CD4-positive, alpha-beta T cell treated with Interleukin-6 for 4 hours (primary cell): ENCODE results near the gene C1orf232.

Experiments used
- DNase-seq: peaks from one replicate; pipeline ENCODE4 v3.0.0-alpha.2; 2020; ENCODE audit warnings: mixed read lengths

The C1orf232 gene

DNA sequence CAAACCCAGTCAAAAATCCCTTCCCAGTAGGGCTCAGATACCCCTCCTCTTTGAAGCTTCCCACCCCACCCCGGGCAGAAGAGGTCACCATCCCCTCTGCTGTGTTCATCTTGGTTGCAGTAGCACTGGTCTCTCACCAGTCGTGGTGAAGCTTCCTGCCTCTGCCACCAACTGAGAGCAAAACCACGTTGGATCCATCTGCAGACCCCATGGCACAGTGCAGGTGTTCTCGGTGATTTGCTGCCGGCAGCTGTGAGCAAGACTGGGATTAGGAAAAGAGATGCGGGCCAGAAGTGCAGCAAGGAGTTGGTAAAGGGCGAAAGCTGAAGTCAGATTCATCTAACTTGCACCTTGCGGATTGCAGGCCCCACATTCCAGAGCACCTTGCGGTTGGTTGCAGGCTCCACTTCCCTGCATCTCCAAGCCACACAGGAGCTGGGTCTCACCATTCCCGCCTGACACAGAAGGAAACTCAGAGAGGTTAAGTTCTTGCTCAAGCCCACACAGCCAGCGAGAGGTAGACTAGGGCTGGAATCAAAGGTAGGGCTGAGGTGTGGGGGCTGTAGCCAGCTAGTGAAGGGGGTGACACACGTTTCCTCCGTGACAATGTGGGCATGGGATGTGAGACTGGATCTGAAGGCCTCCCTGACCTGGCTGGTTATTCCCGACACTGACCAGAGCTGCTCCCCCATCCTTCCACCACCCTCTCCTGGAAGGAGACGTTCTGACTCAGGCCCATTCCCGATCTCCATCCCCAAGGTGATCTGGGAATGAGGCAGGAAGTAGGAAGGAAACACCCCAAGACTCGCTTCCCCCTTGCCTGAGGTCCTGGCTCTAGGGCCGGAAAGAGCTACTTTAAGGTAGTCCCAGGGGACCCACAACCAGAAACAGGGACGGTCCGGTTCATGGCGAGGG lies 13.1 kb downstream of the C1orf232 start:
- DNase-seq, result no peak

DNA sequence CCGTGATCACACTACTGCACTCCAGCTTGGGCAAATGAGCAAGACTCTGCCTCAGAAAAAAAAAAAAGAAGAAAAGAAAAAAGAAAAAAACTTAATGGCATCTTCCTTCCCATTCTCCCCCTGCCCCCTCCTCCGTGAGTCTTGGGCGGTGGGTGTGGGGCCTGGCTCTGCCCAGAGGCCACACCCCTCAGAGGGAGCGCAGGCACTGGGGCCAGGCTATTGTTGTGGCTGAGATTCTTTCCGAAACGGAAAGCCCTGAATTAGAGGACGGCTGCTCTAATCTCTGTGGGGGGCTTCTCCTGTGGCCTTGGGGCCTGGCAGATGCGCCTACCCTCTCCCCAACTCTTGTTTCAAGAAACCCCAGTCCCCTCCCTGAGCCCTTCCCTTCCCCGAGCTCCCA lies 14.0 kb downstream of the C1orf232 start:
- no peak for DNase-seq

DNA sequence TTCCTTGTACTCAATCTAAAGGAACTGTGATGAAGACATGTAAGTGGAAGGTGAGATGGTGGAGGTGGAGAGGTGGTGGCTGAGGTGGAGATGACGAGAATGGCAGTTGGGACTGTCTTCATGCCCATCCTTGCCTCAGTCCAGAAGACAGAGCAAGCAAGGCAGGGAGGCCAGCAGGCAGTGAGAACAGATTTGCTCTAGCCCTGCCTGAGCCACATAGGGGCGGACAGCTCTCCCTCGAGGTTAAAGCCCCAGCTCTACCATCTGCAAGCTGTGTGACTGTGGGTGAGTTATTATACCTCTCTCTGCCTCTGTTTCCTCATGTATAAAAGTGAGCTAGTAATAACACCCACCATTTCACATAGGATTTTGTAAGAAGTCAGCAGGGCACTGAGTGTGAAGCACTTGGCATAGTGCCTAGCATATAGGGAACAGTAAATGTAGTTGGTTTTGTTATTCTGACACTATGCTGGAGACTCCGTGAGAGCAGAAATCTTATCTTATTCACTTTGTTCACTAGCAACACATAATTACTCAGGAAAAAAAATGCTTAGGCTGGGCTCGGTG lies 14.7 kb downstream of the C1orf232 start:
- no peak for DNase-seq

DNA sequence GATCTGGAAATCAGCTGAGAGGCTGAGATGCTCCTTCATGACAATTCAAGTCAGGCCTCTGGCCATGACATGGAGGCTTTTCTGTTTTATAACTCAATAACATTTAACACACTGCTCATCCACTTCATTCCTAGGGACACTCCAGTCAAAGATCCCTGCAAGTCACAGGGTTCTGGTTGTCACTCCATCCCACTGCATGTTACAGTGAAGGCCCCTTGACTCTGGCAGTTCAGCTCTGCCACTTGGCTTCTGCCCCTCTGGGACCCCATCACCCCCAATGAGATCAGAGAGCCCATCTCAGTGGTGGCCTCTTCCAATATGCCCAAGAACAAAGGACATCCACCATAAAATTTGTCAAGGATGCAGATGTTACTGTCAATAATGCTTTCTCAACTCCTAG lies 19.9 kb downstream of the C1orf232 start:
- no peak for DNase-seq

DNA sequence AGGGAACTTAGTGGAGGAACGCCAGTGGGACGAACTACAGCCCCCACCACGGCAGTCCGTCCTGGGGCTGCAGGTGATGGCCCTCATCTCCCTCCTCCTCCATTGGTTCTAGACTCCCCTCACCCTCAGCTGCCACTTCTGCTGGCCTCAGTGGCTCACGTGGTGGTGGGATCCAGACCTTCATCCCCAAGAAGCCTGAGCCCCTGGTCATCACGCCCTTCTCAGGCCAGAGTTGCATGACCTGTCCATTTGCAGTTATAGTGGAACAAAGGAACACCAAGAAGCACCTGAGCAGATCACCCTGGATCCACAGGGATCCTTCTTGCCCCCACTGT lies 22.8 kb downstream of the C1orf232 start:
- no peak for DNase-seq

DNA sequence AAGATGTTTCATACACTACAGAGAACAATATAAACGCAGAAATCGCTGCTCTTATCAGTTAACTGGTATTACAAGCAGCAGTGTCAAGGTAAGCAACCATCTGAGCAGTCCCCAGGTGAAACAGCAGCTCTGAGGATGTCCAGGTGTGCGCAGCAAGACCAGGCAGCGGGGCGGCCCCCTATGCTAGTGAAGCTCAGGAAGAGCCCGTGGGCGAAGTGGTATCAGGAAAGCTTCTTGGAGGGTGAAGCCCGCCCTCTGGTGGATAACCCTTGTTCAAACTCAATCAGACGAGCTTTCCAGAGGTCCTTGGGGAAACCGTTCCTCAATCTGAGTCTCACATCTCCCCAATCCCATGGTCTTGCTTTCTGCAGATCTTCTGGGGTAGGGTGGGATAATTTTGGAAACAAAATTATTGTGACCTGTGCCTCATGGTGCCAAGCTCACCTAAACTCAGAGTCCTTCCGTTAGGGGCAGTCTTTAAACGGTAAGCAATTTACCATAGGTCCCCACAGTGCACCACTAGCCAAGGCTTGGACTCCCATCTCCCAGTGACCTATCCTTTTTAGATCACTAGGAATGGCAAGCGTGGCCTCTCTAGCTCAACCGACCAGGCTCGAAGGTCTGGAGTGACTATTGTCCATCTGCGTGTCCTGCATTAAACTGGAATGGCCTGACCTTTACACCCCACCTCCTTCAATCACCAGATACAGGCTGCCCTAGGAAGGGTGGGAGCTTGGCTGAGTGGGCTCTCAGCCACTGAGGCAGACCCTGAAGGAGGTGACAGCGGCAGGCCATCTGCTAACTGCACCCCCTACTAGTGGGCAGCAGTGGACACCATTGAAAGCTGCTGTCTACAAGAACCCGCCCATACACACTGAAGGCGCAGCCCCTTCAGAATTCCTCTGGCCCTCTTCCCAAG lies 23.5 kb downstream of the C1orf232 start:
- peak; percentile 89 for DNase-seq

DNA sequence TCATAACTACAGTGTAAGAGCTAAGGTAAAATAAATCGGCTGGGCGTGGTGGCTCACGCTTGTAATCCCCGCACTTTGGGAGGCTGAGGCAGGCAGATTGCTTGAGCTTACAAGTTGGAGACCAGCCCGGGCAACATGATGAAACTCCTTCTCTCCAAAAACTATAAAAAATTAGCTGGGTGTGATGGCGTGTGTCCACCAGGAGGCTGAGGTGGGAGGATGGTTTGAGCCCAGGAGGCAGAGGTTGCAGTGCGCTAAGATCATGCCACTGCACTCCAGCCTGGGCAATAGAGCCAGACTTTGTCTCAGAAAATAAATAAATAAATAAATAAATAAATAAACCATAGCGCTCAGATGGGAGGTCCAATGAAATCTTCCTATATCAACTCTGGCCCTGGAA lies 26.6 kb downstream of the C1orf232 start:
- DNase-seq, result no peak

DNA sequence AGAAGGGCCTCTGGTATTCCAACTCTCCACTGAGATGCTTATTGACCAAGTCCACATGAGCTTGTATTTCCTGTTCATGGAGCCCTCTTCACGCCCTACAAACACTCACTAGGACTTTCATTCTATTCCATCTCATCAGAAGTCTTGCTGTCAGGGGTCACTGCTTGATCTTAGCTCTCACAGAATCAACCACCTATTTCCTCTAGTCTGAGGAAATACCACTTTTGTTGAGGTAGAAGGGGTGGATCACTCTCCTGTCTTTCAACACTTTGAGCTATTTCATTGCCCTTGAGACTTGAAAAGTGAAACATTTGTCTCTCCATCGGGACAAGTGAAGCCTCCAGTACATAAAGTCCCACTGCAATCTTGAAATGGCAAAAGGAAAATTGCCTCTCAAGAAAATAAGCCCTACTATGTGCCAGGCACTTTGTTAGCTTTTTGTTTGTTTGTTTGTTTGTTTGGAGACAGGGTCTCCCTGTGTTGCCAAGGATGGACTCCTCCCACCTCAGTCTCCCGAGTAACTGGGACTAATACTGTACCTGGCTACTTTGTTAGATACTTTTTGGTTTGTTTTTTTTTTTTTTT lies 29.7 kb downstream of the C1orf232 start:
- no peak for DNase-seq

DNA sequence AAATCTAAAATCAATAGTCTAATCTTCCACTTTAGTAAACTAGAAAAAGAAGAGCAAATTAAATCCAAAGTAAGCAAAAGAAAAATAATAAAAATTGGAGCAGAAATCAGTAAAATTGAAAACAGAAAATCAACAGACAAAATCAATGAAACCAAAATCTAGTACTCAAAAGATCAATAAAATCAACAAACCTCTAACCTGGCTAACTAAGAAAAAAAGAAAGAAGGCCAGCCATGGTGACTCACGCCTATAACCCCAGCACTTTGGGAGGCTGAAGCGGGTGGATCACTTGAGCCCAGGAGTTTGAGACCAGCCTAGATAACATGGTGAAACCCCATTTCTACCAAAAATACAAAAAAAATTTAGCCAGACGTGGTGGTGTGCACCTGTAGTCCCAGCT lies 34.3 kb downstream of the C1orf232 start:
- DNase-seq, result no peak

DNA sequence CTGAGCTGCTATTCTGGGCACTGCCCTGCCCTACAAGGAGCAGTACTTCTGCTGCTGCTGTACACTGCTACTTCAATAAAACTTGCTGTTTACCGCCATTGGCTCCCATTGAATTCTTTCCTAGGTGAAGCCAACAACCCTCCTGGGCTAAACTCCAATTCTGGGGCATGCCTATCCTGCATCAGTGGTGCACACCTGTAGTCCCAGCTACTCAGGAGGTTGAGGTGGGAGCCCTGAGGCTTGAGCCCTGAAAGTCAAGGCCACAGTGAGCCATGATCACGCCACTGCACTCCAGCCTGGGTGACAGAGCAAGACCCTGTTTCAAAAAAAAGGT lies 36.0 kb downstream of the C1orf232 start:
- no peak for DNase-seq

DNA sequence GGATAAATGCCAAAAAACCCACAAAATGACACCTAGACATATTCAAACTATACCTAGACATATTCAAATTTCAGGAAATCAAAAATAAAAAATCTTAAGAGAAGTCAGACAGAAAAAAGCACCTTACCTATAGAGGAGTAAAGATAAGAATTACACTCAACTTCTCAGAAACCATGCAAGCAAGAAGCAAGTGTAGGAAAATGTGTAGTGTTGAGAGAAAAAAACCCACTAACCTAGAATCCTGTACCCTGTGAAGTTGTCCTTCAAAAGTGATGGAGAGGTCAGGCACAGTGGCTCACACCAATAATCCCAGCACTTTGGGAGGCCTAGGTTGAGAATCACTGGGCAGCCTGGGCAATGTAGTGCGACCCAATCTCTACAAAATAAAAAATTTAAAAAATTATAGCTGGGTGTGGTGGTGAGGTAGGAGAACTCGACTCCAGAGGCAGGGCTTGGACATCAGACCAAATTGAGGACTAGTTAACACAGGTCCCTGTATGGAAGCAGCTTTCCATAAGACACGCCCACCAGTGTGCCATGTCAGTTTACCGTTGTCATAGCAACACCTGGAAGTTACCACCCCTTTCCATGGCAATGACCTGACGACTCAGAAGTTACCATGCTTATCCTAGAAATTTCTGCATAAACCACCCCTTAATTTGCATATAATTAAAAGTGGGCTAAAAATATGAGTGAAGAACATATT lies 36.5 kb downstream of the C1orf232 start:
- DNase-seq, result no peak

DNA sequence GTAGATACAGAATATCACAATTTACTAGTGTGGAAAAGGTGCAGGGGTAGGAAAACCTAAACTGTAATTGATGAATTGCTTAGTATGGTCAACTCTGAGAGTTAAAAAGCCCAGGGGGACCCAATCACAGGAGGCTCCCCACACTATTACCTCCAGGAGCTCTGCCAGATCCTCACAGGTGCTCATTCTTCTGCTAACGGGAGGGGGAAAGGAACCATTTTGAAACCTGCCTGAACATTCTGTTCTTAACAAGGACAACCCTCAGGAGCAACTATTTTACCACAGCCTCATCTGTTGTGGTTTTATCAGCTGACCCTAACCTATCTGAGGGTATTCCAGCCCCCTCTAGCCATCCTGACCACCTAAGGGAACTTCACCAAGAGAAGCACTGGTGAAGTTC lies 38.1 kb downstream of the C1orf232 start:
- no peak for DNase-seq

DNA sequence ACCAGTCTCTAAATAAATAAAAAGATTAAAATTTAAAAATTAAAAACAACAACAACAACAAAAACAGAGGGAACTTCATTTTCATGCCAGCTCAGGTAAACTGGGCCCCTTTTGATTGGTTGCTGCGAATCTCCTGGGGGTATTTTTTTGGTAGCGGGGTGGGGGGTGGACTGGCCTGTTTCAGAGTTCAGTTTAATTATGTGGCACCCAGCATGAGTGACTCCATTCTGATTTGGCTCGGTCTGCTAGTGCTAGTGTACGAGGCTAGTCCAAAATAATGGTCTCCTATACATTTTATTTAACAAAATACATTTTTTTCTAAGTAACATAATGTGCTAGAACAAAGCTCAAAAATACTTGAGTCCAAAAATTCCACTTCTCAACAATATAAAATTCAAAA lies 39.0 kb downstream of the C1orf232 start:
- DNase-seq, result no peak

DNA sequence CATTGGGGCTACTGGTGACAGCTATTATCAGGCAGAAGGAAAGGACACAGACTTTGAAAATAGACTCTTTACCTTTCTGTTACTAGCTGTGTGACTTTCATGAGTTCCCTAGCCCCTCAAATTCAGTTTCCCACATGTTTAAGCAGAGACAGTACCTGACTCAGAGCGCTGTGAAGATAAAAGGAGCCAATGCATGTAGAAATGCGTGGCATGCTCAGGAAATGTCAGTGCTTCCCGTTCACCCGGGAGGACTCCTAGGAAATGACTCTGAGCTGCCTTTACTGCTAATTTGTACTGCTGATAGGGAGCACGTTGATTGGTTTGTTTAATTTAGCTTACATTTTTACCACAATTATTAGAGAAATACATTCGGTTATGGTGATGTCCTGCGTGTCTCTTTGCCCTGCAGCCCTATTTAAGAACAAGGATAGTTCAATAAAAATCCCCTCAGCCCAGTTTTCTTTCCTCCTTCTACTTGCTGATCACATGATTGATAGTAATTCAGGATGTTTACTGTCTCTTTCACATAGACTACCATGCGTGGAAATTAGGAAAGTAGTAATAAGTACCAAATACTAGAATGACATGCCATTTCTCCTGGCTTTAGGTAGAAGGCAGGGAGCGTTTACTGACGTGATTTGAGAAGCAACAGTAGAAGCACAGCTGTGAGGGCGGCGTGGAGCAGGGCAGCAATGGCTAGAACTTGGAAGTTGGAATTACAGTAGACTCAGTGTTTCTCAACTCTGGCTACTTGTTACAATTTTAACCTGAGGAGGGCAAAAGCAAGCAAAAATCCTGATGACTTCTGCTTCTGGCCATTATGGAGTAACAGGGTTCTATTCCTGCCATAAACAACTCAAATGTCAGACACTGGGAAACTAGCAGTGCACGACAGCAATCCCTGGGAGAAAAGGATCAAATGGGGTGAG lies 41.3 kb downstream of the C1orf232 start:
- peak; percentile 45 for DNase-seq

DNA sequence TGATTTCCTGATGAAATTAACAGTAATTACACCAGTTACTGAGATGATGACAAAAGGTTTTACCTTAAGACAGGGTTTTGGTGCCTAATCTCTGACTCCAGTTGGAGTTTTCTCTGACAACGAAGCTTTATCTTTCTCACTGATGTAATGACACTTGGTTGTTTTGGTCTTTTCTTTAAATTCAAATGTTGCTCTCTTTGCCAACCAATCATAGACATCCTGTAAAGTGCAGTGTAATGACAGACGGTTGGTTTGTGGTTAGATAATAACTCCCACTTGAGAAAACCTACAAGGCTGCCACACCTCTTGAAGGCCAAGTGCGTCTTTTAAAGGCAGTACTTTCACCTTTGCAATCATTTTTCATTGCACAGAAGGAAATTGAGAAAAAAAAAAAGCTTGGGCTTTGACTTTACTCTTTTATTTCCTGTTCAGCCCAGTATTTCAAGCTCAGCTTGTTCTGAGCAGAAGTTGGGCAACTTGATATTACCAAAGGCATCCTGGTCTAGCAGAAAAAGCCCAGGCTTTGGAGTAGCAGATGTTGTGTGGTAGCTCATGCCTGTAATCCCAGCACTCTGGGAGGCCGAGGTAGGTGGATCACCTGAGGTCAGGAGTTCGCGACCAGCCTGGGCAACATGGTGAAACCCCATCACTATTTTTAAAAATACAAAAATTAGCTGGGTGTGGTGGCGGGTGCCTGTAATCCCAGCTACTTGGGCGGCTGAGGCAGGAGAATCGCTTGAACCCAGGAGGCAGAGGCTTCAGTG lies 42.3 kb downstream of the C1orf232 start:
- peak; percentile 67 for DNase-seq

DNA sequence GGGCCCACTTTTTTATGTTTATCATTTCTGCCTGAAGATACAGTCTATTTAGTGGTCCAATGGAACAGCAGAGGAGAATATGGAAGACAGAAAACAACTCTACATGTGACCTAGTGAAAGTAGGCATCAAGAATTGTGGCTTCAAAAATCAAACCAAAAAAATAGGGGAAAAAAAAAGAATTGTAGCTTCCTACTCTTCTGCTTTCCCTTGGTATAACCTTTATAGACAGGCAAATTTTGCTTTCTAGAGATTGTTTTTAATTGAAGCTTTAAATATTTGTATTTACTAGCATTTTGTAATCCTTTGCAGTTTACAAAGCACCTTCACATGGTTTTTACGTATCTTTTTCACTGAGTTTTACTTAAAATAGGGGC lies 42.8 kb downstream of the C1orf232 start:
- DNase-seq, result no peak

DNA sequence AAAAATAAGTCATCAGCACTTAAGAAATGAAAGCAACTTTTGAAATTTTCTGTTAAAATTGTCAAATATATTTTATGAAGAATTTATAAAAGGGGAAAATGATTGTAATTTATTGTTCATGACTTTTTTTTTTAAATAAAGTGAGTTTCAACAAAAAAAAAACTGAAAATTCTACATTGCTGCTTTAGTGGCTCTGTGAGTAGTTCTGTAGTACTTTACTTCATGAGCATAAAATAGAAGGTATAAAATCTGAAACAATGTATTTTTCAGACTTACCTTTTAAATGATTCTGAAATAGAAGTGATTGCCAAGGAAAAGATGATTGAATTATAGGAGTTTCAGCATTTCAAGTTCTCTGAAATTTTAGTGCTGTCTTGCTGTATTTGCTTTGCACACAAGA lies 43.4 kb downstream of the C1orf232 start:
- DNase-seq, result no peak

DNA sequence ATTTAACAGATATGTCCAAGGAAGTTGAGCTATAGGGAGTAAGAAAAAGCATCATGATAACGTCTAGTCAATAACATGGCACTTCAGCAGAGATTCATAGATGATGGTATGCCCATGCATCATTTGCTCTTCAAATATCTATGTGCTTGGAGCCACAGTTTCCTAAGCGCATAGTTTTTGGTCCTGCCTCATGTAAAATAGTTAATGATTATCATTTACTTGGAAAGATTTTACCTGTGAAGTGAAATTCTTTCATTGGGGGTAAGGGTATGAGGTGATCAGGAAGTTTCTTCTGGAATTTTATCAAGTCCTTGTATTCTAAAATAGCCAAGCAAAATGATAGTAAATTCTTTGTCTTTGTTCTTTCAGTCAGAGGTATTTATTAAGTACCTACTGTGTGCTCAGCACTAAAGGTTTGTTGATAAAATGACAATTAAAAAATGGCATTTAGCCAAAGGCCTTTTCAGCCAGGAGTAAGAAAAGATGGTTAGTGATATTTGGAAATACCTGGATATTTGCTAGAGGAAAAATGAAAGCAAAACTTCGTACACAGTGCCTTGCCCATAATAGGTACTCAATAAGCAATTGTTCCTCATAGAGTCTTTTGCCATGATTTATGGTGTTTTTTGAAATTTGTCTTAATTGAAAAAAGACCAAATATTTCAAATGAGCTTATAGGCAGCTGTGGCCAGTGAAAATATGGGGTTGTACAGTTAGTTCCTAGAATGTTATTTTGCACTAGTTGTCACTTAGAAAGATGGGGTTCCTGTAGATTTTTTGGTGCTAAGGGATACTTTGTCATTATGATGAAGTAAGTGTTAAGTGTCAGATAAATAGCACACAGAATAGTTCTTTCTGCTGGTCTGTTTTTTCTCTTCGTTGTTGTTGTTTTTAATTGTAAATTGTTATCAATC lies 44.1 kb downstream of the C1orf232 start:
- DNase-seq, result no peak
